Erythroblast (primary cell): Measurements from ENCODE around the gene G6PD.
"Not testable (repeated sequence)": the region's sequence is repeated elsewhere in the genome, so short reads cannot be mapped to it uniquely, and the experiment has no call there.

Source experiments
- GATA1 ChIP-seq: IDR thresholded peaks from 2 replicates; pipeline ENCODE4 v1.6.1; 2011; ENCODE audit warnings: low read depth, mild to moderate bottlenecking, control low read depth, low read length, moderate library complexity
- POLR2A ChIP-seq: IDR thresholded peaks from 2 replicates; pipeline ENCODE4 v1.6.1; 2011; ENCODE audit warnings: mild to moderate bottlenecking, low read length

GRCh38 chrX:154560326-154560725 is 13.7 kb upstream of the G6PD start:
- not testable (repeated sequence) for TF ChIP-seq POLR2A, GATA1
